ENCODE data around the gene SLC17A1. TPM values are rescaled to one million over a fixed set of nuclear protein-coding genes. Genes with fewer than 3 reads are reported as not detected.

SLC17A1 gene
- total and polyA plus RNA-seq, 4 donors, result 3.9 to 25.8 (median 11.4) TPM

DNA sequence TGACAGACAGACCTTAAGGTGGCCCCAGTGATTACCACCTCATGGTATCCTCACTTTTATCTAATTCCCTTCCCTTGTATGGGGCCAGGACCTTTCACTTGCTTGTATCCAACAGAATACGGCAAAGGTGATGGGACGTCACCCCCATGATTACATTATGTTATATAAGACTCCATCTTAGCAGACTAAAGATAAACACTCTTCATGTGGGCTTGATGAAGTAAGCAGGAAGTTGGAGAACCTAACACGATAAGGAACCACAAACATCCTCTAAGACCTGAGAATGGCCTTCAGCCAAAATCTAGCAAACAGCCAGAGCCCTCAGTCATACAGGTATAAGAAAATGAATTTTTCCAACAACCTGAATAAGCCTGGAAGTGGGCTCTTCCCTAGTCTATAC is 34.2 kb upstream of the SLC17A1 start:
- WGBS, result 77% methylated on average over 3 of the region's 3 CpGs
- no peak for TF ChIP-seq RAD21 (IDR thresholded peaks at IDR 0.05)
- DNase-seq (ENCODE audit: low spot score), result no peak
- H3K36me3 ChIP-seq (ENCODE audit: control insufficient read depth in 4 of 4, insufficient read depth in 3 of 4, low read depth in 1 of 4, low read length in 3 of 4), result no peaks in the 10 kb centered on the region
- H3K9ac ChIP-seq (ENCODE audit: low read depth in 1 of 2, low read length in 2 of 2), result no peak overlapping the region
- no peaks in the 10 kb centered on the region for H3K27me3 ChIP-seq (ENCODE audit: control insufficient read depth in 4 of 4, insufficient read depth in 4 of 4, low read length in 3 of 4)
- no peak overlapping the region for H3K27ac ChIP-seq (ENCODE audit: low read depth in 1 of 2, low read length in 2 of 2)
- H3K4me3 ChIP-seq (ENCODE audit: low read depth in 1 of 3, low read length in 3 of 3), result no peak overlapping the region
- H3K9me3 ChIP-seq (ENCODE audit: control insufficient read depth in 4 of 4, low read length in 3 of 4), result no peaks in the 10 kb centered on the region
- peaks cover 2 to 16% (median 7%) of the 10 kb centered on the region in 4 donors for H3K4me1 ChIP-seq (ENCODE audit: control insufficient read depth in 4 of 4, insufficient read depth in 4 of 4, low read length in 3 of 4)

DNA sequence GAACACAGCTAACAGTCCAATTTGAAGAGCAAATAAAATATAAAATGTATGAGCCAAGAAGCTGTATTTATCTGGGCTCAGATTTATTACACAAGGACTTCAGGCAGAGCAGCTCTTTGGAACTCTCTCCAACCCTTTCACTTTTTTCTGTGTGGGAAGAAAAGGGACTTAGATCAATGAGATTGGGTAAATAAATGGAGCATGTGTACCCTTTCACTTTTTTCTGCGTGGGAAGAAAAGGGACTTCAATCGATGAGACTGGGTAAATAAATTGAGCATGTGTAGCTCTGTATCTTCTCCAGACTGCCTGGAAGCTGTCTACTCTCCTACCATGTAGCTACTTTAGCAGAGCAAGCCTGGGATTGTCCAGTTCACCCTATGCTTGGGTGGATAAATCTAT is 31.5 kb upstream of the SLC17A1 start:
- Histone ChIP-seq H3K4me1 (ENCODE audit: control insufficient read depth in 4 of 4, insufficient read depth in 4 of 4, low read length in 3 of 4) (peaks cover 2 to 16% (median 7%) of the 10 kb centered on the region in 4 donors), H3K9ac (ENCODE audit: low read depth in 1 of 2, low read length in 2 of 2) (no peak overlapping the region), H3K9me3 (ENCODE audit: control insufficient read depth in 4 of 4, low read length in 3 of 4) (no peaks in the 10 kb centered on the region), H3K27ac (ENCODE audit: low read depth in 1 of 2, low read length in 2 of 2) (peak overlapping the region in 1 of 2 donors; percentile 31), H3K27me3 (ENCODE audit: control insufficient read depth in 4 of 4, insufficient read depth in 4 of 4, low read length in 3 of 4) (no peaks in the 10 kb centered on the region), H3K4me3 (ENCODE audit: low read depth in 1 of 3, low read length in 3 of 3) (no peak overlapping the region), H3K36me3 (ENCODE audit: control insufficient read depth in 4 of 4, insufficient read depth in 3 of 4, low read depth in 1 of 4, low read length in 3 of 4) (no peaks in the 10 kb centered on the region)
- TF ChIP-seq TAF1 (conservative IDR thresholded peaks at IDR 0.05) (no peak), RAD21 (IDR thresholded peaks at IDR 0.05) (peak; percentile 38 to 49), HNF4G (IDR thresholded peaks at IDR 0.05) (peak; percentile 51), FOXA1 (IDR thresholded peaks at IDR 0.05) (no peak), SP1 (IDR thresholded peaks at IDR 0.05) (peak; percentile 51), EGR1 (IDR thresholded peaks at IDR 0.05; ENCODE audit: low read depth in 2 of 2) (peak; percentile 30 to 38), RXRA (IDR thresholded peaks at IDR 0.05) (peak; percentile 49 to 77), GABPA (IDR thresholded peaks at IDR 0.05 in 1 of 2, conservative IDR thresholded peaks at IDR 0.05 in 1 of 2) (no peak), JUND (IDR thresholded peaks at IDR 0.05) (peak in 1 of 2 donors; percentile 72), YY1 (IDR thresholded peaks at IDR 0.05) (peak; percentile 52), FOXA2 (IDR thresholded peaks at IDR 0.05) (peak; percentile 52), NR2F2 (IDR thresholded peaks at IDR 0.05) (no peak), HNF4A (conservative IDR thresholded peaks at IDR 0.05) (peak; percentile 80 to 83)
- TF ChIP-seq, protein P1, sequence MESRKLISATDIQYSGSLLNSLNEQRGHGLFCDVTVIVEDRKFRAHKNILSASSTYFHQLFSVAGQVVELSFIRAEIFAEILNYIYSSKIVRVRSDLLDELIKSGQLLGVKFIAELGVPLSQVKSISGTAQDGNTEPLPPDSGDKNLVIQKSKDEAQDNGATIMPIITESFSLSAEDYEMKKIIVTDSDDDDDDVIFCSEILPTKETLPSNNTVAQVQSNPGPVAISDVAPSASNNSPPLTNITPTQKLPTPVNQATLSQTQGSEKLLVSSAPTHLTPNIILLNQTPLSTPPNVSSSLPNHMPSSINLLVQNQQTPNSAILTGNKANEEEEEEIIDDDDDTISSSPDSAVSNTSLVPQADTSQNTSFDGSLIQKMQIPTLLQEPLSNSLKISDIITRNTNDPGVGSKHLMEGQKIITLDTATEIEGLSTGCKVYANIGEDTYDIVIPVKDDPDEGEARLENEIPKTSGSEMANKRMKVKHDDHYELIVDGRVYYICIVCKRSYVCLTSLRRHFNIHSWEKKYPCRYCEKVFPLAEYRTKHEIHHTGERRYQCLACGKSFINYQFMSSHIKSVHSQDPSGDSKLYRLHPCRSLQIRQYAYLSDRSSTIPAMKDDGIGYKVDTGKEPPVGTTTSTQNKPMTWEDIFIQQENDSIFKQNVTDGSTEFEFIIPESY (IDR thresholded peaks at IDR 0.05), result peak; percentile 45
- TF ChIP-seq, protein P2, sequence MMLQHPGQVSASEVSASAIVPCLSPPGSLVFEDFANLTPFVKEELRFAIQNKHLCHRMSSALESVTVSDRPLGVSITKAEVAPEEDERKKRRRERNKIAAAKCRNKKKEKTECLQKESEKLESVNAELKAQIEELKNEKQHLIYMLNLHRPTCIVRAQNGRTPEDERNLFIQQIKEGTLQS (IDR thresholded peaks at IDR 0.05), result no peak
- TF ChIP-seq, protein P3, sequence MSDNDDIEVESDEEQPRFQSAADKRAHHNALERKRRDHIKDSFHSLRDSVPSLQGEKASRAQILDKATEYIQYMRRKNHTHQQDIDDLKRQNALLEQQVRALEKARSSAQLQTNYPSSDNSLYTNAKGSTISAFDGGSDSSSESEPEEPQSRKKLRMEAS (IDR thresholded peaks at IDR 0.05), result peak; percentile 60
- TF ChIP-seq, protein P4, sequence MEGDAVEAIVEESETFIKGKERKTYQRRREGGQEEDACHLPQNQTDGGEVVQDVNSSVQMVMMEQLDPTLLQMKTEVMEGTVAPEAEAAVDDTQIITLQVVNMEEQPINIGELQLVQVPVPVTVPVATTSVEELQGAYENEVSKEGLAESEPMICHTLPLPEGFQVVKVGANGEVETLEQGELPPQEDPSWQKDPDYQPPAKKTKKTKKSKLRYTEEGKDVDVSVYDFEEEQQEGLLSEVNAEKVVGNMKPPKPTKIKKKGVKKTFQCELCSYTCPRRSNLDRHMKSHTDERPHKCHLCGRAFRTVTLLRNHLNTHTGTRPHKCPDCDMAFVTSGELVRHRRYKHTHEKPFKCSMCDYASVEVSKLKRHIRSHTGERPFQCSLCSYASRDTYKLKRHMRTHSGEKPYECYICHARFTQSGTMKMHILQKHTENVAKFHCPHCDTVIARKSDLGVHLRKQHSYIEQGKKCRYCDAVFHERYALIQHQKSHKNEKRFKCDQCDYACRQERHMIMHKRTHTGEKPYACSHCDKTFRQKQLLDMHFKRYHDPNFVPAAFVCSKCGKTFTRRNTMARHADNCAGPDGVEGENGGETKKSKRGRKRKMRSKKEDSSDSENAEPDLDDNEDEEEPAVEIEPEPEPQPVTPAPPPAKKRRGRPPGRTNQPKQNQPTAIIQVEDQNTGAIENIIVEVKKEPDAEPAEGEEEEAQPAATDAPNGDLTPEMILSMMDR (IDR thresholded peaks at IDR 0.05; ENCODE audit: low read depth, low read length, missing input control), result no peak
- DNase-seq (ENCODE audit: low spot score), result no peak
- WGBS, result 31% methylated on average over 2 of the region's 2 CpGs

All from liver (tissue), 9 donors.